OCI-LY7 (cell line): ENCODE results near the gene CSTF1. TPM values are rescaled to one million over a fixed set of nuclear protein-coding genes. Genes with fewer than 3 reads are reported as not detected.
A peak's percentile ranks its signal among the peaks of the same experiment; 100 is the strongest.

Experiments used
- BruUV-seq: library from RNA; stranded (reverse); fragments of 400-500 nt; replicated peaks from 2 replicates; lab custom pipeline; 2021; lab: Mats Ljungman, UMichigan
- CTCF ChIA-PET: fragments of 300-600 bp; sonication (Branson Sonifier 250); formaldehyde crosslinking; loops from one replicate; lab custom pipeline; 2022; ENCODE audit warnings: antibody characterized with exemption; ENCODE audit not compliant: unreplicated experiment; lab: Charles Lee
- POLR2A ChIA-PET: fragments of 300-600 bp; sonication (Branson Sonifier 250); formaldehyde crosslinking; loops from one replicate; lab custom pipeline; 2022; ENCODE audit warnings: antibody characterized with exemption; lab: Charles Lee
- DNase-seq: peaks from one replicate; pipeline ENCODE4 v3.0.0-alpha.2; 2015; ENCODE audit warnings: low spot score
- H2AFZ ChIP-seq: fragments of 200-600 bp; sonication (generic), shearing (Covaris generic); 2 replicates; pipeline ENCODE4 v1.6.1; 2014; ENCODE audit warnings: mild to moderate bottlenecking, antibody characterized with exemption, low read length, moderate library complexity
- H3K27ac ChIP-seq: fragments of 200-600 bp; sonication (generic); 2 replicates; pipeline ENCODE4 v1.5.1; 2014; ENCODE audit warnings: mixed run types, low read depth, mild to moderate bottlenecking, moderate library complexity, low read length, inconsistent platforms; ENCODE audit not compliant: poor library complexity, severe bottlenecking
- H3K36me3 ChIP-seq: fragments of 200-600 bp; sonication (generic); 2 replicates; pipeline ENCODE4 v1.6.1; 2014; ENCODE audit warnings: mild to moderate bottlenecking, antibody characterized with exemption, low read length, moderate library complexity, mixed read lengths; ENCODE audit not compliant: insufficient read depth
- H3K4me1 ChIP-seq: fragments of 200-600 bp; sonication (generic); 2 replicates; pipeline ENCODE4 v1.5.1; 2014; ENCODE audit warnings: mild to moderate bottlenecking, low read length; ENCODE audit not compliant: insufficient read depth, poor library complexity, severe bottlenecking
- H3K4me2 ChIP-seq: fragments of 200-600 bp; sonication (generic); 2 replicates; pipeline ENCODE4 v1.6.1; 2014; ENCODE audit warnings: mild to moderate bottlenecking, low read length
- H3K4me3 ChIP-seq: fragments of 200-600 bp; sonication (generic); 2 replicates; pipeline ENCODE4 v1.5.1; 2014; ENCODE audit warnings: mild to moderate bottlenecking, low read depth, low read length; ENCODE audit not compliant: poor library complexity, severe bottlenecking
- H3K79me2 ChIP-seq: fragments of 200-600 bp; sonication (generic); 2 replicates; pipeline ENCODE4 v1.6.1; 2016; ENCODE audit warnings: low read depth, mild to moderate bottlenecking, low read length, moderate library complexity, mixed read lengths; ENCODE audit not compliant: insufficient read depth
- H3K9me2 ChIP-seq: fragments of 200-600 bp; sonication (generic); 2 replicates; pipeline ENCODE4 v1.6.1; 2016; ENCODE audit warnings: mild to moderate bottlenecking, low read length, mixed read lengths; ENCODE audit not compliant: insufficient read depth
- H3K9me3 ChIP-seq: fragments of 200-600 bp; sonication (generic); 2 replicates; pipeline ENCODE4 v1.6.1; 2014; ENCODE audit warnings: mild to moderate bottlenecking, mixed run types, low read length, mixed read lengths
- H4K20me1 ChIP-seq: fragments of 200-600 bp; sonication (generic); 2 replicates; pipeline ENCODE4 v1.6.1; 2014; ENCODE audit warnings: mild to moderate bottlenecking, antibody characterized with exemption, low read length, moderate library complexity, mixed read lengths; ENCODE audit not compliant: insufficient read depth
- EZH2phosphoT487 ChIP-seq: fragments of 200-600 bp; sonication (generic); IDR thresholded peaks from 2 replicates; pipeline ENCODE4 v1.6.1; 2018; ENCODE audit warnings: low read depth, borderline replicate concordance, mild to moderate bottlenecking, mixed run types, antibody characterized with exemption, low read length, moderate library complexity, mixed read lengths
- intact Hi-C: fragments of 100-400 bp; cut with micrococcal nuclease; formaldehyde crosslinking; loops from one replicate; pipeline ENCODE4 v1.10.0; 2022; ENCODE audit not compliant: unreplicated experiment
- total RNA-seq, 2 experiments: library from RNA; depleted of rRNA in 1 of 2; stranded (reverse); fragments of >200 nt in 1 of 2; shearing (Covaris generic) in 1 of 2; gene quantifications; 2 replicates each; pipeline ENCODE4 v1.2.3, GENCODE V29; 2014 to 2022

Gene CSTF1
- total RNA-seq, 2 experiments from 2014 or later, result 52.1 to 56.0 TPM

DNA sequence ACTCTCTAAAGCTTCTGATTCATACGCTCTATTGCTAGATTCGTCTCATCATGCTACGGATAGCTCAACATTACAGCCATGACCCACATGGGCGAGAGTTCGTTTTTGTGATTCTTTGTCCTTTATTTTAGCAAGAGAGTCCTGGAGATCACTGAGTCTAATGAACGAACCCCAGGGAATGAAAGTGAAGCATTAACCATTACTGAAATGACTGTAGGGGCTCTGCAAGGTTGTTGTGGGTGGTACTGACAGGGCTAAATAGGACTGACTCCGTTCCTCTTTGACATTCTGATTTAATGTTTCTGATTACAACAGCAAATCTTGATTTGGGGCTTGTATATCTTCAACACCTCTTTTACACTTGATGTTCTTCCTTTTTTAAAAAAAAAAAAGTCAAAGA, 62.3 kb downstream of the CSTF1 start:
- H3K27ac ChIP-seq, result no peak overlapping the region
- no peaks in the 10 kb centered on the region for H4K20me1 ChIP-seq
- CTCF ChIA-PET, result no interaction called here
- H3K4me3 ChIP-seq, result no peak overlapping the region
- no peaks in the 10 kb centered on the region for H3K9me2 ChIP-seq
- DNase-seq, result no peak
- no peaks in the 10 kb centered on the region for H3K9me3 ChIP-seq
- no peak for TF ChIP-seq EZH2phosphoT487
- peaks cover 10% of the 10 kb centered on the region for H3K4me1 ChIP-seq
- intact Hi-C loops, result no loop called here
- no peaks in the 10 kb centered on the region for H3K79me2 ChIP-seq
- H3K36me3 ChIP-seq, result no peaks in the 10 kb centered on the region
- peak overlapping the region; percentile 52; the same call in 1 of the 2 replicates for H2AFZ ChIP-seq
- no TSS peak for BruUV-seq
- no peak overlapping the region for H3K4me2 ChIP-seq
- POLR2A ChIA-PET, result interaction anchor here (0.6 to 1.1 kb wide), 3 partner anchors 14 to 103 kb away, joined by 3 to 4 read pairs (median 3); partner anchors contain the start of gene RTF2

Other genes starting within 250 kb of the CSTF1 start
- not detected in 2 replicates for gene MC3R, start 143.9 kb upstream of the CSTF1 start, total RNA-seq (2014; rRNA removed; shearing (Covaris generic))
- not detected in 2 replicates for gene MC3R, start 143.9 kb upstream of the CSTF1 start, total RNA-seq (2022)
- 0.13 and 0.19 TPM in 2 replicates for gene FAM210B, start 33.7 kb upstream of the CSTF1 start, total RNA-seq (2014; rRNA removed; shearing (Covaris generic))
- gene FAM210B, start 33.7 kb upstream of the CSTF1 start, total RNA-seq (2022), result 1.1 and 1.3 TPM in 2 replicates
- 55.5 and 63.2 TPM in 2 replicates for gene AURKA, start 430 bp upstream of the CSTF1 start, total RNA-seq (2014; rRNA removed; shearing (Covaris generic))
- 97.1 and 105 TPM in 2 replicates for gene AURKA, start 430 bp upstream of the CSTF1 start, total RNA-seq (2022)
- 0.05 TPM in 1 of 2 replicates, not detected in the other for gene CASS4, start 19.6 kb downstream of the CSTF1 start, total RNA-seq (2014; rRNA removed; shearing (Covaris generic))
- 0.15 and 0.18 TPM in 2 replicates for gene CASS4, start 19.6 kb downstream of the CSTF1 start, total RNA-seq (2022)
- 46.8 and 63.6 TPM in 2 replicates for gene RTF2, start 76.0 kb downstream of the CSTF1 start, total RNA-seq (2014; rRNA removed; shearing (Covaris generic))
- gene RTF2, start 76.0 kb downstream of the CSTF1 start, total RNA-seq (2022), result 68.2 and 72.7 TPM in 2 replicates
- gene FAM209A, start 132.1 kb downstream of the CSTF1 start, total RNA-seq (2014; rRNA removed; shearing (Covaris generic)), result 0.82 TPM in 1 of 2 replicates, not detected in the other
- gene FAM209A, start 132.1 kb downstream of the CSTF1 start, total RNA-seq (2022), result 0.70 TPM in 1 of 2 replicates, not detected in the other
- not detected in 2 replicates for gene FAM209B, start 140.6 kb downstream of the CSTF1 start, total RNA-seq (2014; rRNA removed; shearing (Covaris generic))
- gene FAM209B, start 140.6 kb downstream of the CSTF1 start, total RNA-seq (2022), result not detected in 2 replicates
- gene TFAP2C, start 236.7 kb downstream of the CSTF1 start, total RNA-seq (2014; rRNA removed; shearing (Covaris generic)), result not detected in 2 replicates
- gene TFAP2C, start 236.7 kb downstream of the CSTF1 start, total RNA-seq (2022), result not detected in 2 replicates